Epithelial cell of esophagus (primary cell): ENCODE results near the gene FRMD5.
A peak's percentile ranks its signal among the peaks of the same experiment; 100 is the strongest.

ENCODE experiments used
- DNase-seq: peaks from one replicate; pipeline ENCODE4 v3.0.0; 2010; ENCODE audit warnings: low read depth
- H3K4me3 ChIP-seq: 2 replicates; pipeline ENCODE4 v1.5.1; 2011; ENCODE audit warnings: mild to moderate bottlenecking, low read length, control low read depth
- TF ChIP-seq, protein P1 (sequence below): IDR thresholded peaks from 2 replicates; pipeline ENCODE4 v1.5.1; 2011; ENCODE audit warnings: low read depth, mild to moderate bottlenecking, low read length, control low read depth, inconsistent platforms; ENCODE audit not compliant: insufficient read depth; ENCODE audit errors: missing control alignments

The FRMD5 gene

GRCh38 chr15:44132057-44132456 is 63.0 kb downstream of the FRMD5 start:
- TF ChIP-seq, protein P1, sequence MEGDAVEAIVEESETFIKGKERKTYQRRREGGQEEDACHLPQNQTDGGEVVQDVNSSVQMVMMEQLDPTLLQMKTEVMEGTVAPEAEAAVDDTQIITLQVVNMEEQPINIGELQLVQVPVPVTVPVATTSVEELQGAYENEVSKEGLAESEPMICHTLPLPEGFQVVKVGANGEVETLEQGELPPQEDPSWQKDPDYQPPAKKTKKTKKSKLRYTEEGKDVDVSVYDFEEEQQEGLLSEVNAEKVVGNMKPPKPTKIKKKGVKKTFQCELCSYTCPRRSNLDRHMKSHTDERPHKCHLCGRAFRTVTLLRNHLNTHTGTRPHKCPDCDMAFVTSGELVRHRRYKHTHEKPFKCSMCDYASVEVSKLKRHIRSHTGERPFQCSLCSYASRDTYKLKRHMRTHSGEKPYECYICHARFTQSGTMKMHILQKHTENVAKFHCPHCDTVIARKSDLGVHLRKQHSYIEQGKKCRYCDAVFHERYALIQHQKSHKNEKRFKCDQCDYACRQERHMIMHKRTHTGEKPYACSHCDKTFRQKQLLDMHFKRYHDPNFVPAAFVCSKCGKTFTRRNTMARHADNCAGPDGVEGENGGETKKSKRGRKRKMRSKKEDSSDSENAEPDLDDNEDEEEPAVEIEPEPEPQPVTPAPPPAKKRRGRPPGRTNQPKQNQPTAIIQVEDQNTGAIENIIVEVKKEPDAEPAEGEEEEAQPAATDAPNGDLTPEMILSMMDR, result no peak
- no peak for DNase-seq
- no peak overlapping the region for H3K4me3 ChIP-seq

- no peak for DNase-seq
- TF ChIP-seq, protein P1, result no peak
- no peak overlapping the region for H3K4me3 ChIP-seq
Measured at GRCh38 chr15:44130778-44131177, 64.3 kb downstream of the FRMD5 start.

DNA sequence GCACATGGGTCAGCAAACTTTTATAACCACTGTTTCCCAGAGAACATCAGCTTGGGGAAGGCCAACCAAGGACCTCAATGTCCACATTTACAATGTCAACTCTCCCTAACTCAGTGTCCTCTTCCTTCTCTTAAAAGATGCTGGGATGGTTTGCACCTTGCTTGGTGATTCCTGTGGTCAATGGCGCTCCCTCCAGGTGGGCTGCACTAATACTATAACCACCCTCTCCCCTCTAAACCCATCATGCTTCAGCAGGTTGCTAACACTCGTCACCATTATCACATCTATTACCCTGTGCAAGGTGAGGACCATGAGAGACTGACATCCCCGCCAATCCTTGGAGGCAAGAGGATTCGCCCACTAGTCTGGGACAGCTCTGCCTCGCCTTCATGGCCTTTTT is 65.2 kb downstream of the FRMD5 start:
- no peak overlapping the region for H3K4me3 ChIP-seq
- DNase-seq, result no peak
- TF ChIP-seq, protein P1, result no peak

DNA sequence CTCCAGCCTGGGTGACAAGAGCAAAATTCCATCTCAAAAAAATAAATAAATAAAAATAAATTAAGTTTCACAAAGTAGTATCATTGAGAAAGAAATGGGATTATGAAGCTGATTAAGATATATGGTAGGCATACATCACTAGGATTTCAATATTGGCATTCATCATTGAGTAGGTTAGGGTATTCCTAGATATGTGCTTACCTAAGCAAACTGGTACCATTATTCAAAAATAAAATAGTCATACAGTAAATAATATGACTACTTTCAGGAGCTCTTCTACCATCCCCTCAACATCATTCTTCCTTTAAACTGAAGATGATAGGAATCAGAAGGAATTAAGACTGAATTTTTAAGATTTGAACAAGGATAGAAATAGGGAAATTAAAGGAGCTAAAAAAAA is 66.6 kb downstream of the FRMD5 start:
- no peak for DNase-seq
- H3K4me3 ChIP-seq, result no peak overlapping the region
- TF ChIP-seq, protein P1, result no peak

DNA sequence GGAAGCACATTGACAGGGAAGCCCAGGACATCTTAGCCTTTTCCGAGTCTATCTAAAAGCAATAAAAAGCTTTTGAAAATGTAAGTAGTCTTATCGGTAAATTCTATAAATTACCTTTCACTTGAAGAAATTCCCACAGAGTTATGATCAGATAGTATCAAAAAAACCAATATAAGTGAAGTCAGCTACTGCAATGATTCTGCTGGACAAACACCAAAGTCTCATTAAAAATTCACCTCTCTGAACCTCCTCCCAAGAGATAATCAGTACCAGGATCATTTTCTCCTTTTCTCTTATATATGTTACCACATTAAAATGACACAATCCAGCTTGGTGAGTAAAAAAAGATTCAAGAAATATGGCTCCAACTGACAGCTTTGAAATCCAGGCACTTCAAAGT is 69.2 kb downstream of the FRMD5 start:
- H3K4me3 ChIP-seq, result no peak overlapping the region
- TF ChIP-seq, protein P1, result no peak
- no peak for DNase-seq

DNA sequence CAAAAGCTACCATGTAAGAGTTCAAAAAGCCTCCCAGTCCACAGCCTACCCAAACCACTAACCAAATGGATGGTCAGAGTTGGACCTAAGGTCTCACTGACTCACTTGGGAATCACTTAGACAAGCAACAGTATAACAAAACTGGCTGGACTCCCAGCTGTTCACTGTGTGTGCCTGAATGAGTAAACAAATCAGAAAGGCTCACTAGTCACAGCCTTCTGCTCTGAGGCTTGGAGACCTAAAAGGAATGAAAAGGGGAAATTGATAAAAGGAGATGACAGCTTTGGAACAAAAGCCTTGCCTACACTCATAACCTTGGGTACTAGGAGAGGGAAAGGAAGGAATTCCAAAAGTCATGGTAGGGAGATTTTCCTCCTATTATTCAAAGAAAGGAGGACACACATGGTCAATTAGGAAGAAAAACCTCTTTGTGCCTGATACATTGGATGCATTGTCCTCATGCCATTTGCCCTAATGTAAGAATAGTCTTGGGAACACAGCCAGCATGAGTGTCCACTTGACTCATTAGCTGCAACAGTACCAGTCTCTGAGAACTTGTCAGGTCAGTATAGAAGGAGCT is 92.3 kb downstream of the FRMD5 start:
- no peak overlapping the region for H3K4me3 ChIP-seq
- TF ChIP-seq, protein P1, result no peak
- DNase-seq, result peak; percentile 77

DNA sequence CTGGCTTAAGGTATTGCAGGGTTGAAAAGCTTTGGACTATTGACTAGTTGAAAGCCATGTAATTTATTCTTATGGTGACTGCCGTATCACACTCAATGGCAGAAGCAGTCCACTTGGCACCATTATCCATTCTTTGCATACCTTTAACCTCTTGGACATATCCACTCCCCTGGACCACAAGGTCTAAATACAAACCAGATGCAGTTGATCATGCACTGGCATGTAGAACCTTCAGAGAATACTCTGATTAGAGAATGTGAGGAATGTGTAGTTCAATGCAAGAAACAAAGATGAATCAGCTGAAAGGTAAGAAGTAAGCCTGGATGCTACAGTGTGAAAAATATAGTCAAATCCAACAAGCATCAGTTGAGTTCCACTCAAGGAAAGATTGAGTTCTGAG is 93.1 kb downstream of the FRMD5 start:
- no peak overlapping the region for H3K4me3 ChIP-seq
- peak; percentile 70 for DNase-seq
- TF ChIP-seq, protein P1, result no peak
